NCI-H446 treated with DMSO at 0.1 percent for 48 hours (cell line): Measurements from ENCODE around the gene C1QTNF12.
"Not testable (repeated sequence)": the region's sequence is repeated elsewhere in the genome, so short reads cannot be mapped to it uniquely, and the experiment has no call there.

ENCODE experiments used
- DNase-seq: peaks from one replicate; lab custom pipeline; 2025; lab: John Stamatoyannopoulos, UW

Gene C1QTNF12

GRCh38 chr1:1259540-1259939, 13.0 kb upstream of the C1QTNF12 start:
- DNase-seq, result no peak

- DNase-seq, result no peak
Measured at GRCh38 chr1:1259119-1259488, 12.6 kb upstream of the C1QTNF12 start.

- no peak for DNase-seq
Measured at GRCh38 chr1:1256956-1257871, 10.7 kb upstream of the C1QTNF12 start.

- DNase-seq, result no peak
Measured at GRCh38 chr1:1255611-1256010, 9.1 kb upstream of the C1QTNF12 start.

- DNase-seq, result no peak
Measured at GRCh38 chr1:1255078-1255477, 8.6 kb upstream of the C1QTNF12 start.

GRCh38 chr1:1254667-1254998, 8.1 kb upstream of the C1QTNF12 start:
- DNase-seq, result no peak

GRCh38 chr1:1253972-1254666, 7.6 kb upstream of the C1QTNF12 start:
- DNase-seq, result no peak

GRCh38 chr1:1253314-1253713, 6.8 kb upstream of the C1QTNF12 start:
- DNase-seq, result no peak

- DNase-seq, result no peak
Measured at GRCh38 chr1:1250786-1251284, 4.3 kb upstream of the C1QTNF12 start.

GRCh38 chr1:1248009-1248913, 1.7 kb upstream of the C1QTNF12 start:
- not testable (repeated sequence) for DNase-seq

GRCh38 chr1:1247341-1247913, 905 bp upstream of the C1QTNF12 start:
- DNase-seq, result no peak

- no peak for DNase-seq
Measured at GRCh38 chr1:1245817-1246576, 525 bp downstream of the C1QTNF12 start.

GRCh38 chr1:1245178-1245816, 1.2 kb downstream of the C1QTNF12 start:
- no peak for DNase-seq

- DNase-seq, result no peak
Measured at GRCh38 chr1:1244192-1244811, 2.2 kb downstream of the C1QTNF12 start.

GRCh38 chr1:1243807-1244191, 2.7 kb downstream of the C1QTNF12 start:
- DNase-seq, result no peak

GRCh38 chr1:1243266-1243660, 3.3 kb downstream of the C1QTNF12 start:
- DNase-seq, result no peak

- no peak for DNase-seq
Measured at GRCh38 chr1:1242461-1243265, 3.9 kb downstream of the C1QTNF12 start.

GRCh38 chr1:1241588-1242219, 4.8 kb downstream of the C1QTNF12 start:
- no peak for DNase-seq
